Testis (tissue), 2 donors: ENCODE measurements around the gene MS4A15.

Experiments
- CTCF ChIP-seq, 3 experiments: fragments of 450-650 bp in 2 of 3; fragments of 200-600 bp in 1 of 3; sonication (generic) in 1 of 3; IDR thresholded peaks; one replicate each; pipeline ENCODE4 v1.5.1; 2016 to 2019; ENCODE audit warnings: antibody characterized with exemption in 3 of 3, mild to moderate bottlenecking in 2 of 3, moderate library complexity in 1 of 3
- POLR2A ChIP-seq: fragments of 450-650 bp; IDR thresholded peaks from one replicate; pipeline ENCODE4 v1.6.1; 2017; ENCODE audit warnings: antibody characterized with exemption, mild to moderate bottlenecking, moderate library complexity

- no peak for TF ChIP-seq CTCF (IDR thresholded peaks at IDR 0.05)
- TF ChIP-seq POLR2A = no peak
These were observed 15.3 kb downstream of the MS4A15 start for GRCh38 chr11:60771879-60772525.
